Fibroblast of villous mesenchyme (primary cell): Measurements from ENCODE around the gene KIF9. TPM values are rescaled to one million over a fixed set of nuclear protein-coding genes. Genes with fewer than 3 reads are reported as not detected.

ENCODE experiments used
- DNase-seq: peaks from one replicate; pipeline ENCODE4 v3.0.0-alpha.2; 2010; ENCODE audit warnings: low read depth
- H3K4me3 ChIP-seq: 2 replicates; pipeline ENCODE4 v1.5.1; 2011; ENCODE audit warnings: low read depth, mild to moderate bottlenecking, low read length
- CTCF ChIP-seq: IDR thresholded peaks from 2 replicates; pipeline ENCODE4 v1.5.1; 2012; ENCODE audit warnings: low read depth, mild to moderate bottlenecking, low read length; ENCODE audit not compliant: insufficient read depth
- total RNA-seq: library from RNA; depleted of rRNA; stranded (reverse); fragments of >200 nt; gene quantifications from 2 replicates; pipeline ENCODE4 v1.2.3, GENCODE V29; 2012

The KIF9 gene
- total RNA-seq, 1 donor = 2.2 TPM

GRCh38 chr3:47280519-47280918, 2.1 kb downstream of the KIF9 start:
- H3K4me3 ChIP-seq = no peak overlapping the region
- DNase-seq = no peak
- no peak for TF ChIP-seq CTCF

- no peak for DNase-seq
- no peak overlapping the region for H3K4me3 ChIP-seq
- no peak for TF ChIP-seq CTCF
Observed at GRCh38 chr3:47276558-47276957, 6.0 kb downstream of the KIF9 start.

GRCh38 chr3:47274652-47275051, 7.9 kb downstream of the KIF9 start:
- no peak for TF ChIP-seq CTCF
- DNase-seq = no peak

GRCh38 chr3:47273564-47273963, 9.0 kb downstream of the KIF9 start:
- no peak for TF ChIP-seq CTCF
- no peak overlapping the region for H3K4me3 ChIP-seq
- DNase-seq = no peak

More at GRCh38 chr3:47274652-47275051, 7.9 kb downstream of the KIF9 start:
- H3K4me3 ChIP-seq = no peak overlapping the region

DNA sequence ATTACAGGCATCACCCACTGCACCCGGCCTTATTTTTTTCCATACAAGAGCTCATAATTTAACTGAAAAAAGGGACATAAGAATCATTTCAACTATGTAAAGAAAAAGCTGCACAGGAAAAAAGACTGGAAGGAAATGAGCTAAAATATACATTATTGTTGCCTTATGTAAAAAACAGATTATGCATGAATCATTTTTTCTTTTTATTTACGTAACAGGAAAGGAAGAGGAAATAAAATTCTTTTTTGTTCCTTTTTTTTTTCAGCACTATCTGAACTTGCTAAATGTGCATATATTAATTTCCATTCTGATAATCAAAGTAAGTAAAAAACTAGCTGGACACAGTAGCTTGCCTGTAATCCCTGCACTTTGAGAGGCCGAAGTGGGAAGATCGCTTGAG, 12.1 kb downstream of the KIF9 start:
- H3K4me3 ChIP-seq = no peak overlapping the region
- no peak for DNase-seq
- TF ChIP-seq CTCF = no peak

DNA sequence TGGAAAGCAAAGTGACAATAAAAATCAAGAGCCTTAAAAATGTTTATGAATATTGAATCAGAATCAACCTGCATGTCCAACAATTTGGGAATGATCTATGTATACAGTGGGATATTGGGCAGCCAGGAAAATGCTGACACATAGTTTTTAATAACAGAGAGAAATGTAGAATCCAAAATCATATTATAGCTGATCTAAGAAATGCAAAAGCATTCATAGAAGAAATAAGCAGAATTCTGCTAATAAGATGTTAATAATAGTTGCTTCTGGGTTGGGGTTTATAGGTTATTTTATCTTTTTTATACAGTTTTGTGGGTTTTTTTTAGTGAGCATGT, 15.1 kb downstream of the KIF9 start:
- no peak for DNase-seq
- H3K4me3 ChIP-seq = no peak overlapping the region
- no peak for TF ChIP-seq CTCF

DNA sequence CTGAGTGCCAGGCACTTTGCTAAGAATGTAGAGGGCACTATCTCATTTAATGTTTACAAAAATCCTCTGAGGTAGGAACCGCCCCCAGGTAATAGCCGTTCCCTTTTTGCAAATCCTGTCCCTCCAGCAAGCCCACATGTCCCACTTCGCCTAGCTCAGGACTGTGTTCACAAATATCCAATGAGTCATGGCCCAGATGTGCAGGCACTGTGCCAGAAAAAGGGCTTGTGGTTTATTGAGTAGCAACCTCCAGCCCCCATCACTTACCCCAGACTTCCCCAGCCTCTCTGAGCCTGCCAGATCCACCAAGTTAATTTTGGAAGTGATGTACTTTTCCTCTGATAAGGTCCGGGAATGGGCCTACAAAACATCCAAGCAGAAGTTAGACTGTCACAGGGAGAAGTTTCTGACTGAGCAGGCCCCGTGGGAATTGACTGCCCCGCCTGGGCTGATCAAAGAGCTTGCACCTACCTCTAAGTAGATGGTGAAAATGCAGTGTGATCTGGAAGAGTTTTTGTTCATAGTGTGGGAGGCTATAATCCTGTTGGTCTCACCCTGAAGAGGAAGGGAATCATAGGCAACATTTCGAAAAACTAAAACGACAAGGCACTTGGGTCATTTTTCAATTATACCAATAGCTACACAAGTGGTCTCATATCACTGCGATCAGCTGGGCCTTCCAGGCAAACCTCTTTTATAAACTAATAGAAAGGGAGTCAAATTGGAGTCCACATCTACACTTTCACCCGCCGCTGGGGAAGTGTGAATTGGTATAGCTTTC, 15.7 kb downstream of the KIF9 start:
- H3K4me3 ChIP-seq = no peak overlapping the region
- TF ChIP-seq CTCF = no peak
- DNase-seq = peak; percentile 97
